ENCODE results near the gene BNIPL.

The BNIPL gene

GRCh38 chr1:151047925-151048644 is 11.7 kb downstream of the BNIPL start:
- TF ChIP-seq POLR2A (IDR thresholded peaks at IDR 0.05; ENCODE audit: low read depth, low read length) (no peak; the same call in 1 of the 2 replicates), TAF1 (IDR thresholded peaks at IDR 0.05; ENCODE audit: borderline replicate concordance, low read depth, low read length) (no peak), POLR2AphosphoS5 (IDR thresholded peaks at IDR 0.05; ENCODE audit: low read depth, low read length) (peak; percentile 32; the same call in 1 of the 2 replicates)
- DNase-seq (ENCODE audit: insufficient read length) (peak; percentile 61), FAIRE-seq (peak; percentile 77)

DNA sequence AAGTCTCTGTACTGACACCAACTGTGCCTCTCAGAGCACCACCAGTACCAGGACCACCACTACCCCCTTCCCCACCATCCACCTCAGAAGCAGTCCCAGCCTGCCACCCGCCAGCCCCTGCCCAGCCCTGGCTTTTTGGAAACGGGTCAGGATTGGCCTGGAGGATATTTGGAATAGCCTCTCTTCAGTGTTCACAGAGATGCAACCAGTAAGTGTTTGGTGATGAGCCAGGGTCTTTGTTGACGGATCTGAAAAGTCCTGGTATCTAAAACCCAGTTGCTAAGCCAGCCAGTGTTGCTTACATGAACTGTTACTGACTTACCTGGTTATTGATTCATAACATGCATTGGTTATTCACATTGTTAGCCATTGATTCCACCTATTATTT is 12.3 kb downstream of the BNIPL start:
- no peak for TF ChIP-seq POLR2A (IDR thresholded peaks at IDR 0.05; ENCODE audit: low read depth, low read length)
- no peak for TF ChIP-seq TAF1 (IDR thresholded peaks at IDR 0.05; ENCODE audit: borderline replicate concordance, low read depth, low read length)
- no peak; the same call in 1 of the 2 replicates for TF ChIP-seq POLR2AphosphoS5 (IDR thresholded peaks at IDR 0.05; ENCODE audit: low read depth, low read length)
- DNase-seq (ENCODE audit: insufficient read length) (no peak), FAIRE-seq (no peak)

DNA sequence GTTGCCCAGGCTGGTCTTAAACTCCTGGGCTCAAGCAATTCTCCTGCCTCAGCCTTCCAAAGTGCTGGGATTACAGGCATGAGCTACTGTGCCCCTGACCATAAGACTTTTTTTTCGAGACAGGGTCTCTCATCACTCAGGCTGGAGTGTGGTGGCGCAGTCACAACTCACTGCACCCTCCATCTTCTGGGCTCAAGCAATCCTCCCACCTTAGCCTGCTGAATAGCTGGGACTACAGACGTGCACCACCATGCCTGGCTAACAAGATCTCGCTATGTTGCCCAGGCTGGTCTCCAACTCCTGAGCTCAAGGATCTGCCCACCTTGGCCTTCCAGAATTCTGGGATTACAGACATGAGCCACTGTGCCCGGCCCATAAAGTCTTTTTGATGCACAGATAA is 13.1 kb downstream of the BNIPL start:
- DNase-seq (ENCODE audit: insufficient read length) (no peak), FAIRE-seq (no peak)
- TF ChIP-seq TAF1 (IDR thresholded peaks at IDR 0.05; ENCODE audit: borderline replicate concordance, low read depth, low read length), result no peak
- no peak for TF ChIP-seq POLR2A (IDR thresholded peaks at IDR 0.05; ENCODE audit: low read depth, low read length)
- no peak; the same call in 1 of the 2 replicates for TF ChIP-seq POLR2AphosphoS5 (IDR thresholded peaks at IDR 0.05; ENCODE audit: low read depth, low read length)

GRCh38 chr1:151050051-151050688 is 13.8 kb downstream of the BNIPL start:
- FAIRE-seq (no peak), DNase-seq (ENCODE audit: insufficient read length) (no peak)
- peak; percentile 63 for TF ChIP-seq POLR2A (IDR thresholded peaks at IDR 0.05; ENCODE audit: low read depth, low read length)
- peak; percentile 74 for TF ChIP-seq POLR2AphosphoS5 (IDR thresholded peaks at IDR 0.05; ENCODE audit: low read depth, low read length)
- no peak for TF ChIP-seq TAF1 (IDR thresholded peaks at IDR 0.05; ENCODE audit: borderline replicate concordance, low read depth, low read length)

- TF ChIP-seq TAF1 (IDR thresholded peaks at IDR 0.05; ENCODE audit: borderline replicate concordance, low read depth, low read length) (no peak), POLR2A (IDR thresholded peaks at IDR 0.05; ENCODE audit: low read depth, low read length) (0 out of 2 replicates have a peak, but pooled peaks have one; percentile 32), POLR2AphosphoS5 (IDR thresholded peaks at IDR 0.05; ENCODE audit: low read depth, low read length) (peak; percentile 76)
- no peak for DNase-seq (ENCODE audit: insufficient read length)
- no peak for FAIRE-seq
Measured at GRCh38 chr1:151051356-151052009, 15.1 kb downstream of the BNIPL start.

DNA sequence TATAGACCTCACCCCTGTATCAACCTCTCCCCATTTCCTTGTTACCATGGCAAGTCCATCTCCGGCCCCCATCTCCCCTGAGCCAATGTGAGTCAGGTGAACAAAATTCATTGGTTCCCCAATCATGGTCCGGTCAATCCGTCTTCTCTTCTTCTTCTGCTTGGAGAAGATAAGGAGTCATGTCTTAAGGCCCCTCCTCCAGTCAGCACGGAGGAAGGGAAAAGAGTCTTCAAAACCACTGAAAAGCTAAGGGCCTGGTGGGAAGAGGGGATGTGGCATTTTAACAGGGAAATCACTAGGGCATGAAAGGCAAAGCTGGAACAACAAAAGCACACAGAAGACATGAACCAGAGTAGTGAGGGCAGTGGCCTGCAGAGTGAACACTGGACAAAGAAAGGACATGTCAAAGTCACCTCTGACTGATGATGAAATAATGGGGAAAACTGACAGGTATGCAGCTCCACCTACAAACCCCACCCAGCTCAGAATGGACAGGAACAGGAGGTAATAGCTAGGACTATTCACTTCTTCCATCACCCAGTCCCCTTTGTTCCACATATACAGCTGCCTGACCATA is 18.7 kb downstream of the BNIPL start:
- DNase-seq (ENCODE audit: insufficient read length) (no peak), FAIRE-seq (no peak)
- TF ChIP-seq TAF1 (IDR thresholded peaks at IDR 0.05; ENCODE audit: borderline replicate concordance, low read depth, low read length) (no peak), POLR2AphosphoS5 (IDR thresholded peaks at IDR 0.05; ENCODE audit: low read depth, low read length) (no peak), POLR2A (IDR thresholded peaks at IDR 0.05; ENCODE audit: low read depth, low read length) (no peak)

- DNase-seq (ENCODE audit: insufficient read length) (no peak), FAIRE-seq (no peak)
- TF ChIP-seq POLR2AphosphoS5 (IDR thresholded peaks at IDR 0.05; ENCODE audit: low read depth, low read length) (no peak), POLR2A (IDR thresholded peaks at IDR 0.05; ENCODE audit: low read depth, low read length) (no peak), TAF1 (IDR thresholded peaks at IDR 0.05; ENCODE audit: borderline replicate concordance, low read depth, low read length) (no peak)
Measured at GRCh38 chr1:151055581-151055980, 19.2 kb downstream of the BNIPL start.

DNA sequence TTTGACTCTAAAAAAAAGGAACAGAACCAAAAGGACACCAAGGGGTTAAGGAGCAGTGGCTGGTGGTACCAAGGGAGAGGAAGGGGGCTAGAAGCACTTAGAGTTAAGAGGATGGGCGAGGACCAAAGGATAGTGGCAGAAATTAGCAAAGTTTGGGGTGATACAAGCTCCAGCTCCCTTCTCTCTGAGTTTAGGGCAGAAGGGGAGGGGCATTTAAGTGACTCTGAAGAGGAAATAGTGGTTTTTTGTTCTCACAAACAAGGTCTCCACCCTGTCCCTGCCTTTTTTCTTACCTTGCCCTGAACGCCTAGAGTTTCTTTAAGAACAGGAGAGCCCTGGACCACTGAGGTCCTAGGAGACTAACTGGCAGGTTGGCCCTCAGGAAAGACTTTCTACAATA is 19.8 kb downstream of the BNIPL start:
- DNase-seq (ENCODE audit: insufficient read length) (no peak), FAIRE-seq (no peak)
- TF ChIP-seq TAF1 (IDR thresholded peaks at IDR 0.05; ENCODE audit: borderline replicate concordance, low read depth, low read length), result no peak
- peak; percentile 3; the same call in 1 of the 2 replicates for TF ChIP-seq POLR2AphosphoS5 (IDR thresholded peaks at IDR 0.05; ENCODE audit: low read depth, low read length)
- no peak; the same call in none of the 2 replicates for TF ChIP-seq POLR2A (IDR thresholded peaks at IDR 0.05; ENCODE audit: low read depth, low read length)

GRCh38 chr1:151058692-151059091 is 22.3 kb downstream of the BNIPL start:
- no peak for TF ChIP-seq TAF1 (IDR thresholded peaks at IDR 0.05; ENCODE audit: borderline replicate concordance, low read depth, low read length)
- no peak for TF ChIP-seq POLR2A (IDR thresholded peaks at IDR 0.05; ENCODE audit: low read depth, low read length)
- no peak for TF ChIP-seq POLR2AphosphoS5 (IDR thresholded peaks at IDR 0.05; ENCODE audit: low read depth, low read length)
- DNase-seq (ENCODE audit: insufficient read length) (no peak), FAIRE-seq (no peak)

DNA sequence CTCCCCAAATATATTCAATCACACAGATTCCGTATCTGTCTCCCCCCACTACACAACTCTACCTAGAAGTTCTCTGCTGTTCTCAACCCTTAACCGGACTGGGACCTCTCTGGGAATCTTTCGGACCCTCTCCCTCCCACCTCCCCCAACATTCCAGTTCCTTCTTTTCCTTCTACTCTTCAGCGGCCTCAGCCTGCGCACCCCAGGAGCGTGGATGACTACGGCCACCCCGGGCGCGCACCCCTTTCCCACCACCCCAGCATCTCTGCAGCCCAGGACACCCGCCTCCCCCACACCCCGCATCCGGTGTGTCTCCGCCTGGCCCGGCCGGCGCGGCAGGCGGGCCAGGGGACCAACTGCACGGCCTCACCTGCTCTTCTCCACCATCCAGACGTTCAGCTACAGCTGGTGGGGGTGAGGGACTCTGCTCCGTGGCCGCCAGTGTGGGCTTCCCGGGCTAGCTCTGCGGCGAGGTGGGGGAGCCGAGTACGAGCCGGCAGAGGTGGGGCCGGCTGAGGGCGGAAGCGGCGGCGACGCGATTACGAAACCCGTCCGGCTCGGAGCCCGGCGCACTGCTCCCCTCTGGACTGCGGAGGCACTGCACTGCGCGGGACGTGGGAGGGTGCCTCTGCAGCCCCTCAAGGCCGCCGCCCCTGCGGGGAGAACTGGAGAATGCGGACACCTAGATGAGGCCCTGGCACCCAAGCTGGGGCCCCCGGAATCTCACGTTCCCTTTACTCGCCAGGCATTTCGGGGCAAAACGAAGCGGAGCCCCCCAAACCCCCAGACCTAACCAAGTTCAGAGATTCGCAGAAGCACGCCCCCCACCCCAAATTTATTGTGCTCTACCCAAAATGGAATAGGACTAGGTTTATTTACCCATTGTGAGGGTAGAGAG is 23.0 kb downstream of the BNIPL start, which contains the start of gene CDC42SE1:
TSS of gene CDC42SE1 (minus strand) at position 514 of the 898 bp plus-strand sequence. CDS start 3,892 bp downstream, outside the sequence.
- DNase-seq (ENCODE audit: insufficient read length) (peak; percentile 91), FAIRE-seq (peak; percentile 70)
- peak; percentile 92 for TF ChIP-seq POLR2A (IDR thresholded peaks at IDR 0.05; ENCODE audit: low read depth, low read length)
- TF ChIP-seq POLR2AphosphoS5 (IDR thresholded peaks at IDR 0.05; ENCODE audit: low read depth, low read length), result peak; percentile 89
- TF ChIP-seq TAF1 (IDR thresholded peaks at IDR 0.05; ENCODE audit: borderline replicate concordance, low read depth, low read length), result peak; percentile 78

All from GM12892 (cell line).